22Rv1 (cell line): ENCODE data around the gene DDN.

Source experiments
- H3K27ac ChIP-seq: fragments of 450-650 bp; 2 replicates; pipeline ENCODE4 v1.5.1; 2017
- CTCF ChIP-seq: fragments of 450-650 bp; IDR thresholded peaks from 2 replicates; pipeline ENCODE4 v1.5.1; 2017; ENCODE audit warnings: mild to moderate bottlenecking
- ZFX ChIP-seq: fragments of 450-650 bp; IDR thresholded peaks from 2 replicates; pipeline ENCODE4 v1.6.1; 2017; ENCODE audit warnings: antibody characterized with exemption, borderline replicate concordance

Gene DDN

GRCh38 chr12:49019443-49020324 is 20.5 kb upstream of the DDN start:
- H3K27ac ChIP-seq = peak overlapping the region; percentile 90
- peak; percentile 61 for TF ChIP-seq CTCF
- no peak for TF ChIP-seq ZFX

GRCh38 chr12:49019120-49019430 is 19.9 kb upstream of the DDN start:
- no peak for TF ChIP-seq CTCF
- no peak for TF ChIP-seq ZFX
- peak overlapping the region; percentile 90 for H3K27ac ChIP-seq

- H3K27ac ChIP-seq = peak within 1 kb of the TSS; percentile 90
- TF ChIP-seq ZFX (no peak), CTCF (peak; percentile 88)
Measured at GRCh38 chr12:49018261-49019119, 19.3 kb upstream of the DDN start, which contains the start of gene PRKAG1. TSS of gene PRKAG1 (minus strand) at chr12:49018776. CDS start at chr12:49018740, 36 bp downstream.

DNA sequence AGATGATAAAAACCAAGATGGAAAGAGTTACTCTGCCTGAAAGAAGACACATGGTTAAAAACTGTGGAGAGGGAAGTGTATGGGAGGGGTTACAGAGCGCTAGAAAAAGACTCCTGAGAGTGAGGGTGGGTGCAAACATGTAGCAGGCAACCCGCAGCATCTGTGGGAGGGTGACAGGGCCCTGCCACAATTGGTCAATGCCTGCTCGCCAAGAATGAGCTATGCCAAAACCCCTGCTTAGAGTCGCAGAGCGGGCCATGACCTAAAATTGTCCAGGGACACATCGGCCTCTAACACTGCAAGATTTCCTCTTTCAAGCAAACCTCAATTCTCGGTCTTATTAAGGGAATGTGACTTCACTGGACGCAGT is 18.7 kb upstream of the DDN start:
- TF ChIP-seq ZFX (no peak), CTCF (no peak)
- H3K27ac ChIP-seq = peak overlapping the region; percentile 90

- H3K27ac ChIP-seq = no peak overlapping the region
- TF ChIP-seq CTCF (no peak), ZFX (no peak)
Measured at GRCh38 chr12:49015196-49015595, 16.0 kb upstream of the DDN start.

GRCh38 chr12:49014547-49014946 is 15.4 kb upstream of the DDN start:
- no peak overlapping the region for H3K27ac ChIP-seq
- no peak for TF ChIP-seq ZFX
- TF ChIP-seq CTCF = peak; percentile 33

DNA sequence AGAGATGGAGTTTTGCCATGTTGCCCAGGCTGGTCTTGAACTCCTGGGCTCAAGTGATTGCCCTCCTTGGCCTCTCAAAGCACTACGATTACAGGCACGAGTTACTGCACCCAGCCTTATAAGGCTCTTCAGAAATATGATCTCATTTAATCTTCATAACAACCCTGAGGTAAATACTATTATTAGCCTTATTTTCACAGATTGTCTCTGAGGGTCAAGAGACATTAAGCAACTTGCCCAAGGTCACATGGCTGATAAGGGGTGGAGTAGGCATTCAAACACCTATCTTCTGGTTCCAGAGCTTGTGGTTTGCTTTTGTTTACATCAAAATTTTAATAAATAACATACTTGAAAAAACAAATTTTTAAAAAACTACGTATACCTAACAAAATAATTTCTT is 14.3 kb upstream of the DDN start:
- no peak for TF ChIP-seq ZFX
- TF ChIP-seq CTCF = no peak
- H3K27ac ChIP-seq = no peak overlapping the region
